Astrocyte (in vitro differentiated cells and primary cell): ENCODE results near the gene TCF19. TPM values are rescaled to one million over a fixed set of nuclear protein-coding genes. Genes with fewer than 3 reads are reported as not detected.
A peak's percentile ranks its signal among the peaks of the same experiment; 100 is the strongest.

ENCODE experiments used
- DNase-seq: peaks from one replicate; pipeline ENCODE4 v3.0.0-alpha.2; 2010; ENCODE audit warnings: low read depth
- FAIRE-seq: peaks from 2 replicates; lab custom pipeline; 2011; peaks lifted over from hg19 to GRCh38; lab: Jason Lieb, UNC
- H2AFZ ChIP-seq: 2 replicates; pipeline ENCODE4 v1.6.0; 2012; ENCODE audit warnings: low read depth, low read length, inconsistent platforms
- H3K27ac ChIP-seq: 2 replicates; pipeline ENCODE4 v1.5.1; 2011; ENCODE audit warnings: low read depth, low read length, inconsistent platforms
- H3K27me3 ChIP-seq: 2 replicates; pipeline ENCODE4 v1.6.0; 2011; ENCODE audit warnings: low read length, inconsistent platforms; ENCODE audit not compliant: insufficient read depth
- H3K36me3 ChIP-seq: 2 replicates; pipeline ENCODE4 v1.5.1; 2011; ENCODE audit warnings: low read length, inconsistent platforms; ENCODE audit not compliant: insufficient read depth
- H3K4me1 ChIP-seq: 2 replicates; pipeline ENCODE4 v1.5.1; 2011; ENCODE audit warnings: low read length, inconsistent platforms; ENCODE audit not compliant: insufficient read depth
- H3K4me2 ChIP-seq: 2 replicates; pipeline ENCODE4 v1.6.0; 2012; ENCODE audit warnings: low read length, inconsistent platforms
- H3K4me3 ChIP-seq: 2 replicates; pipeline ENCODE4 v1.5.1; 2011; ENCODE audit warnings: low read depth, mild to moderate bottlenecking, low read length, inconsistent platforms; ENCODE audit not compliant: insufficient read depth
- H3K79me2 ChIP-seq: 2 replicates; pipeline ENCODE4 v1.6.0; 2012; ENCODE audit warnings: mild to moderate bottlenecking, low read length, inconsistent platforms; ENCODE audit not compliant: insufficient read depth
- H3K9ac ChIP-seq: 2 replicates; pipeline ENCODE4 v1.6.0; 2012; ENCODE audit warnings: mild to moderate bottlenecking, low read length, inconsistent platforms
- H3K9me3 ChIP-seq: 2 replicates; pipeline ENCODE4 v1.5.1; 2012; ENCODE audit warnings: low read depth, mild to moderate bottlenecking, low read length, inconsistent platforms; ENCODE audit not compliant: insufficient read depth
- H4K20me1 ChIP-seq: 2 replicates; pipeline ENCODE4 v1.6.0; 2012; ENCODE audit warnings: low read length, inconsistent platforms; ENCODE audit not compliant: insufficient read depth
- H3K27ac Mint-ChIP-seq: one replicate; pipeline ENCODE4 v1.8.0; 2021; ENCODE audit warnings: mild to moderate bottlenecking, mixed read lengths; ENCODE audit not compliant: unreplicated experiment
- H3K27me3 Mint-ChIP-seq: one replicate; pipeline ENCODE4 v1.8.0; 2021; ENCODE audit warnings: low read depth, mixed read lengths; ENCODE audit not compliant: unreplicated experiment
- H3K36me3 Mint-ChIP-seq: one replicate; pipeline ENCODE4 v1.8.0; 2021; ENCODE audit warnings: low read depth, mixed read lengths; ENCODE audit not compliant: unreplicated experiment
- H3K4me1 Mint-ChIP-seq: one replicate; pipeline ENCODE4 v1.8.0; 2021; ENCODE audit warnings: low read depth, mixed read lengths; ENCODE audit not compliant: unreplicated experiment
- H3K4me3 Mint-ChIP-seq: one replicate; pipeline ENCODE4 v1.8.0; 2021; ENCODE audit warnings: mild to moderate bottlenecking, moderate library complexity, mixed read lengths; ENCODE audit not compliant: unreplicated experiment
- H3K9me3 Mint-ChIP-seq: one replicate; pipeline ENCODE4 v1.8.0; 2021; ENCODE audit warnings: mild to moderate bottlenecking, mixed read lengths; ENCODE audit not compliant: unreplicated experiment
- EZH2 ChIP-seq: IDR thresholded peaks from 2 replicates; pipeline ENCODE4 v1.6.1; 2012; ENCODE audit warnings: mild to moderate bottlenecking, low read length, inconsistent platforms; ENCODE audit not compliant: insufficient read depth
- total RNA-seq: library from RNA; stranded (reverse); gene quantifications from 2 replicates; pipeline ENCODE4 v1.2.1, GENCODE V29; 2021
- TF ChIP-seq, protein P1 (sequence below): IDR thresholded peaks from 2 replicates; pipeline ENCODE4 v1.5.1; 2011; ENCODE audit warnings: low read depth, mild to moderate bottlenecking, inconsistent platforms, low read length, moderate library complexity; ENCODE audit not compliant: insufficient read depth

The TCF19 gene
- total RNA-seq, 1 donor from 2014 or later = 2.5 TPM

DNA sequence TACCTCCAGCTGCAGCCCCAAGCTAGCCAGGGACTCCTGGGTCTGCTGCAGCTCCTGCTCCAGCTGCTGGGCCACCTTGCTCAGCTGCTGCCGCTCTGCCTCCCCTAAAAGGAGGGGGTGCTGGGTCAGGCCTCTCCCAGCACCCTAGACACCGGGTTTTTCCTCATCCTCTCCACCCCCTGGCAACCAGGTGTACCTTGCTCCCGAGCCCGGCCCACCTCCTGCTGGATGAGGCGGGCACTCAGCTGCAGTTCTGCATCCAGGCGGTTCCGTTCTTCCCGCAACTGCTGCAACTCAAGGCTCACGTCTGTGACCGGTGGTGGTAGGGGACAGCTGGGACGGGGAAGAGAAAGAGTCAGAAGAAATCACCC lies 13.4 kb upstream of the TCF19 start:
- no peaks in the 10 kb centered on the region for H3K27me3 Mint-ChIP-seq
- H3K36me3 Mint-ChIP-seq = peaks cover 11% of the 10 kb centered on the region
- Histone ChIP-seq H3K4me3 (no peak overlapping the region), H2AFZ (no peak overlapping the region), H3K79me2 (no peaks in the 10 kb centered on the region), H4K20me1 (no peaks in the 10 kb centered on the region), H3K27me3 (no peaks in the 10 kb centered on the region), H3K9ac (no peak overlapping the region), H3K27ac (no peak overlapping the region), H3K4me2 (no peak overlapping the region), H3K36me3 (peaks cover 3% of the 10 kb centered on the region), H3K9me3 (no peaks in the 10 kb centered on the region), H3K4me1 (peaks cover 10% of the 10 kb centered on the region)
- H3K4me3 Mint-ChIP-seq = no peak overlapping the region
- H3K9me3 Mint-ChIP-seq = no peaks in the 10 kb centered on the region
- H3K27ac Mint-ChIP-seq = peak overlapping the region; percentile 7
- TF ChIP-seq EZH2 = no peak
- TF ChIP-seq, protein P1, sequence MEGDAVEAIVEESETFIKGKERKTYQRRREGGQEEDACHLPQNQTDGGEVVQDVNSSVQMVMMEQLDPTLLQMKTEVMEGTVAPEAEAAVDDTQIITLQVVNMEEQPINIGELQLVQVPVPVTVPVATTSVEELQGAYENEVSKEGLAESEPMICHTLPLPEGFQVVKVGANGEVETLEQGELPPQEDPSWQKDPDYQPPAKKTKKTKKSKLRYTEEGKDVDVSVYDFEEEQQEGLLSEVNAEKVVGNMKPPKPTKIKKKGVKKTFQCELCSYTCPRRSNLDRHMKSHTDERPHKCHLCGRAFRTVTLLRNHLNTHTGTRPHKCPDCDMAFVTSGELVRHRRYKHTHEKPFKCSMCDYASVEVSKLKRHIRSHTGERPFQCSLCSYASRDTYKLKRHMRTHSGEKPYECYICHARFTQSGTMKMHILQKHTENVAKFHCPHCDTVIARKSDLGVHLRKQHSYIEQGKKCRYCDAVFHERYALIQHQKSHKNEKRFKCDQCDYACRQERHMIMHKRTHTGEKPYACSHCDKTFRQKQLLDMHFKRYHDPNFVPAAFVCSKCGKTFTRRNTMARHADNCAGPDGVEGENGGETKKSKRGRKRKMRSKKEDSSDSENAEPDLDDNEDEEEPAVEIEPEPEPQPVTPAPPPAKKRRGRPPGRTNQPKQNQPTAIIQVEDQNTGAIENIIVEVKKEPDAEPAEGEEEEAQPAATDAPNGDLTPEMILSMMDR = no peak
- DNase-seq = no peak
- H3K4me1 Mint-ChIP-seq = peaks cover 21% of the 10 kb centered on the region
- no peak for FAIRE-seq

DNA sequence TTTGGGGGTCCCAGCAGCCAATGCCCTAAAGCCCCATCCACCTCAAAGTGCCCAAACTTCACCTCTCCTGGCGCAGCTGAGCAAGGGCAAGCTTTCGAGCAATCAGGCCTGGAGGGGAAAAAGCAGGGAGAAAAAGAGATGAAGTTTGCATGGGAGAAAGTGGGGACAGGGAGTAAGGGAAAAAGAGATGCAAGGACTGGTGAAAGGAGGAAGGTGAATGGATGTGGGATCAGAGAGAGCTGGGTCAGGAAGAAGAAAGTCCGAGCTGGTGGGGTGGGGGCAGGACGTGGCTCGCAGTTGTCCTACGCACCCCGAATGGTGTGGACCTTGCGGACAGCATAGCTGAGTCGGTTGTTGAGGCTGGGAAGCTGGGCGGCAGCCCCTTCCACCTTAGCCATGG lies 13.0 kb upstream of the TCF19 start:
- no peak overlapping the region for H3K27ac Mint-ChIP-seq
- Histone ChIP-seq H2AFZ (no peak overlapping the region), H3K27me3 (no peaks in the 10 kb centered on the region), H3K79me2 (no peaks in the 10 kb centered on the region), H3K4me2 (no peak overlapping the region), H3K27ac (no peak overlapping the region), H3K36me3 (peaks cover 3% of the 10 kb centered on the region), H3K4me3 (no peak overlapping the region), H3K9me3 (no peaks in the 10 kb centered on the region), H3K9ac (no peak overlapping the region), H4K20me1 (no peaks in the 10 kb centered on the region), H3K4me1 (peaks cover 10% of the 10 kb centered on the region)
- FAIRE-seq (no peak), DNase-seq (no peak)
- H3K36me3 Mint-ChIP-seq = peaks cover 13% of the 10 kb centered on the region
- H3K4me1 Mint-ChIP-seq = peaks cover 19% of the 10 kb centered on the region
- no peaks in the 10 kb centered on the region for H3K9me3 Mint-ChIP-seq
- no peaks in the 10 kb centered on the region for H3K27me3 Mint-ChIP-seq
- TF ChIP-seq, protein P1 = no peak
- no peak for TF ChIP-seq EZH2
- H3K4me3 Mint-ChIP-seq = no peak overlapping the region

DNA sequence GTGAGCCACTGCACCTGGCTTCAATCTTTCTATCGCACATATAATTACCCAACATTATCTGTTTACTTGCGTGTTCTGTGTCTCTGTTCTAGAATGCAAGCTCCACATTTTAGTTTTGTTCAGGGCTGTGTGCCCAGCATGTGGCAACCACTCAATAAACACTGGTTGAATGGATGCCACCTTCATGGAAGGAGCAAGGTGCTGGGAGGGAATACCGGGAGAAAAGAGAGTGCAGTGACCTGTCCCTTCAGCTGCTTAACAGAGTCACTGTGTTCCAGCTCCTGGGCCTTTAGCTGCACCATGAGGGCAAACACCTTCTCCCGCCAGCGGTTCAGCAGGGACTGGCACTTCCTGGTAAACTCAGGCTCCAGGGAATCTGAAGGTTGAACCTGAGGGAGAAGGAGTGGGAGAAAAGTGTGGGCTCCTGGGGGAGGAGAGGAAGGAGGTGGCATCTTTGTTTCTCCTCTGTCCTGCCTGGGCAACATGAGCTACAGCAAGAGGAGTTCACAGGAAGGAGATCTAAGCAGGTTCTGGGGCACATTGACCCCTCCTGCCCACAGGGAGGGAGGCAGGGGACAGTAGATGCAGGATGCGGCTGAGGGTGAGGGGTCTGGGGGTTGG lies 8.5 kb upstream of the TCF19 start:
- no peaks in the 10 kb centered on the region for H3K79me2 ChIP-seq
- no peak overlapping the region for H3K27ac Mint-ChIP-seq
- H4K20me1 ChIP-seq = no peaks in the 10 kb centered on the region
- no peak overlapping the region for H3K4me3 Mint-ChIP-seq
- no peaks in the 10 kb centered on the region for H3K27me3 ChIP-seq
- no peak overlapping the region for H3K9ac ChIP-seq
- no peaks in the 10 kb centered on the region for H3K9me3 Mint-ChIP-seq
- peaks cover 3% of the 10 kb centered on the region for H3K36me3 ChIP-seq
- no peak overlapping the region for H2AFZ ChIP-seq
- no peaks in the 10 kb centered on the region for H3K4me1 ChIP-seq
- no peak overlapping the region for H3K27ac ChIP-seq
- no peak for FAIRE-seq
- no peaks in the 10 kb centered on the region for H3K27me3 Mint-ChIP-seq
- peaks cover 20% of the 10 kb centered on the region for H3K36me3 Mint-ChIP-seq
- no peak overlapping the region for H3K4me3 ChIP-seq
- no peak overlapping the region for H3K4me2 ChIP-seq
- TF ChIP-seq, protein P1 = no peak
- TF ChIP-seq EZH2 = no peak
- DNase-seq = no peak
- no peaks in the 10 kb centered on the region for H3K4me1 Mint-ChIP-seq
- H3K9me3 ChIP-seq = no peaks in the 10 kb centered on the region
